Activated gamma-delta T cell treated with Interleukin-2 at 50 U/mL for 16 hours (primary cell): ENCODE measurements around the gene AARSD1.
"Not testable (repeated sequence)": the region's sequence is repeated elsewhere in the genome, so short reads cannot be mapped to it uniquely, and the experiment has no call there.

Experiments used
- DNase-seq: peaks from one replicate; pipeline ENCODE4 v3.0.0-alpha.2; 2020

The AARSD1 gene

GRCh38 chr17:42964161-42964932, at the start of gene AARSD1:
TSS of gene AARSD1 (minus strand) at chr17:42964454. CDS start at chr17:42964440, 14 bp downstream.
- peak; percentile 85 for DNase-seq

GRCh38 chr17:43013296-43013695, 49.0 kb upstream of the AARSD1 start:
- no peak for DNase-seq

GRCh38 chr17:43011728-43012472, 47.6 kb upstream of the AARSD1 start:
- DNase-seq = no peak

GRCh38 chr17:43010667-43011308, 46.5 kb upstream of the AARSD1 start:
- no peak for DNase-seq

GRCh38 chr17:43006639-43007551, 42.6 kb upstream of the AARSD1 start, which contains the start of gene IFI35:
TSS of gene IFI35 (plus strand) at chr17:43006784. CDS start at chr17:43006948, 164 bp downstream.
- peak; percentile 85 for DNase-seq

- DNase-seq = no peak
Measured at GRCh38 chr17:43003542-43004172, 39.4 kb upstream of the AARSD1 start.

- not testable (repeated sequence) for DNase-seq
Measured at GRCh38 chr17:43000894-43001293, 36.6 kb upstream of the AARSD1 start.

GRCh38 chr17:42999003-42999525, 34.8 kb upstream of the AARSD1 start:
- no peak for DNase-seq

GRCh38 chr17:42997984-42998938, 34.0 kb upstream of the AARSD1 start, which contains the start of gene RPL27:
TSS of gene RPL27 (plus strand) at chr17:42998419. CDS start at chr17:42998751, 332 bp downstream.
- peak; percentile 96 for DNase-seq

- DNase-seq = no peak
Measured at GRCh38 chr17:42997390-42997983, 33.2 kb upstream of the AARSD1 start.

- not testable (repeated sequence) for DNase-seq
Measured at GRCh38 chr17:42993913-42994312, 29.7 kb upstream of the AARSD1 start.

GRCh38 chr17:42992872-42993271, 28.6 kb upstream of the AARSD1 start:
- DNase-seq = no peak

- DNase-seq = no peak
Measured at GRCh38 chr17:42991471-42991870, 27.2 kb upstream of the AARSD1 start.

- DNase-seq = no peak
Measured at GRCh38 chr17:42989726-42990652, 25.7 kb upstream of the AARSD1 start.

- DNase-seq = no peak
Measured at GRCh38 chr17:42989141-42989540, 24.9 kb upstream of the AARSD1 start.

GRCh38 chr17:42985225-42985624, 21.0 kb upstream of the AARSD1 start:
- DNase-seq = no peak

- DNase-seq = no peak
Measured at GRCh38 chr17:42982266-42982665, 18.0 kb upstream of the AARSD1 start.

- DNase-seq = peak; percentile 40
Measured at GRCh38 chr17:42980766-42981397, 16.6 kb upstream of the AARSD1 start.
